HepG2 (cell line): ENCODE data around the gene TFG. TPM values are rescaled to one million over a fixed set of nuclear protein-coding genes. Genes with fewer than 3 reads are reported as not detected.

Experiments used
- ATAC-seq: fragments of 200-7000 bp; cut with Tn5 transposase; 3 replicates; pipeline ENCODE4 v1.9.1; 2020; ENCODE audit warnings: mild to moderate bottlenecking, moderate library complexity
- BruUV-seq: library from RNA; stranded (reverse); fragments of 400-500 nt; replicated peaks from 2 replicates; lab custom pipeline; 2021; lab: Mats Ljungman, UMichigan
- CTCF ChIA-PET: fragments of 300-600 bp; formaldehyde crosslinking; extraction: SDS; loops from one replicate; lab custom pipeline; 2021; ENCODE audit warnings: low total read pairs, inconsistent platforms, low intra/inter-chr PET ratio; lab: Yijun Ruan, JAX
- POLR2A ChIA-PET: fragments of 350-600 bp; sonication (Branson Sonifier 250); formaldehyde crosslinking; loops from one replicate; lab custom pipeline; 2020; ENCODE audit warnings: antibody characterized with exemption, inconsistent platforms; lab: Yijun Ruan, JAX
- DNase-seq: peaks from one replicate; pipeline ENCODE4 v3.0.0-alpha.2; 2015; ENCODE audit warnings: low spot score
- FAIRE-seq: peaks from 3 replicates; lab custom pipeline; 2011; peaks lifted over from hg19 to GRCh38; lab: Jason Lieb, UNC
- H2AFZ ChIP-seq: one replicate; pipeline ENCODE4 v1.6.1; 2011; ENCODE audit warnings: low read length, inconsistent platforms
- H3K27ac ChIP-seq: fragments of 300-600 bp; 3 replicates; pipeline ENCODE4 v1.8.0; 2011; ENCODE audit warnings: mixed run types, mild to moderate bottlenecking, mixed read lengths, low read length, inconsistent platforms; ENCODE audit not compliant: insufficient read depth; ENCODE audit errors: extremely low read length
- H3K27me3 ChIP-seq, 2 experiments: fragments of 200-600 bp in 1 of 2; 2 replicates in 1 of 2; 3 replicates in 1 of 2; pipeline versions ENCODE4 v1.6.0 to v1.8.0; 2011; ENCODE audit warnings: low read length in 2 of 2, mild to moderate bottlenecking in 2 of 2, moderate library complexity in 2 of 2, inconsistent platforms in 1 of 2; ENCODE audit not compliant: insufficient read depth in 2 of 2, control insufficient read depth in 1 of 2
- H3K36me3 ChIP-seq, 2 experiments: fragments of 200-600 bp in 1 of 2; replicated peaks in 1 of 2; 2 replicates in 1 of 2; 3 replicates in 1 of 2; pipeline versions ENCODE4 v1.5.1 to v1.8.0; 2011; ENCODE audit warnings: low read length in 2 of 2, inconsistent platforms in 1 of 2; ENCODE audit not compliant: insufficient read depth in 2 of 2, control insufficient read depth in 1 of 2
- H3K4me1 ChIP-seq: 2 replicates; pipeline ENCODE4 v1.5.1; 2012; ENCODE audit warnings: low read length, inconsistent platforms; ENCODE audit not compliant: insufficient read depth
- H3K4me2 ChIP-seq: 2 replicates; pipeline ENCODE4 v1.6.0; 2011; ENCODE audit warnings: low read depth, low read length, inconsistent platforms
- H3K4me3 ChIP-seq, 3 experiments: fragments of 200-600 bp in 1 of 3; sonication (generic), shearing (Covaris generic) in 1 of 3; replicated peaks in 1 of 3; 2 replicates each; pipeline ENCODE4 v1.5.1; 2011 to 2016; ENCODE audit warnings: low read length in 3 of 3, inconsistent platforms in 2 of 3, low read depth in 2 of 3, mild to moderate bottlenecking in 2 of 3, control low read depth in 1 of 3, mixed read lengths in 1 of 3; ENCODE audit not compliant: insufficient read depth in 1 of 3
- H3K79me2 ChIP-seq: one replicate; pipeline ENCODE4 v1.6.1; 2011; ENCODE audit warnings: low read length, inconsistent platforms; ENCODE audit not compliant: insufficient read depth
- H3K9ac ChIP-seq: 2 replicates; pipeline ENCODE4 v1.6.0; 2011; ENCODE audit warnings: mild to moderate bottlenecking, low read depth, low read length, inconsistent platforms; ENCODE audit not compliant: insufficient read depth
- H3K9me3 ChIP-seq: 2 replicates; pipeline ENCODE4 v1.5.1; 2012; ENCODE audit warnings: mild to moderate bottlenecking, low read length
- H4K20me1 ChIP-seq: 2 replicates; pipeline ENCODE4 v1.6.0; 2011; ENCODE audit warnings: inconsistent platforms, mild to moderate bottlenecking, low read length, moderate library complexity; ENCODE audit not compliant: insufficient read depth
- ATF2 ChIP-seq: sonication (generic); formaldehyde crosslinking; IDR thresholded peaks from 2 replicates; pipeline ENCODE4 v1.4.0; 2020; ENCODE audit warnings: missing genetic modification reagents
- CREM ChIP-seq, 2 experiments: sonication (generic) in 1 of 2; formaldehyde crosslinking in 1 of 2; IDR thresholded peaks; 2 replicates each; pipeline versions ENCODE4 v1.4.0 to v1.6.1; 2016 to 2020; ENCODE audit warnings: antibody characterized with exemption in 1 of 2, mild to moderate bottlenecking in 1 of 2, missing genetic modification reagents in 1 of 2
- DNMT1 ChIP-seq: sonication (generic); formaldehyde crosslinking; IDR thresholded peaks from 2 replicates; pipeline ENCODE4 v1.5.1; 2020; ENCODE audit warnings: mild to moderate bottlenecking, missing genetic modification reagents
- PAXIP1 ChIP-seq: sonication (generic); formaldehyde crosslinking; conservative IDR thresholded peaks from 2 replicates; pipeline ENCODE4 v1.4.0; 2020; ENCODE audit warnings: mild to moderate bottlenecking, missing genetic modification reagents, moderate library complexity
- RBFOX2 ChIP-seq: fragments of 200-400 bp; formaldehyde crosslinking; IDR thresholded peaks from 2 replicates; pipeline ENCODE4 v1.6.1; 2017; ENCODE audit warnings: low read depth, mild to moderate bottlenecking, low read length
- SOX5 ChIP-seq: IDR thresholded peaks from 2 replicates; pipeline ENCODE4 v1.6.1; 2016; ENCODE audit warnings: borderline replicate concordance
- TCF7 ChIP-seq: sonication (generic); IDR thresholded peaks from 2 replicates; pipeline ENCODE4 v1.6.1; 2016; ENCODE audit warnings: antibody characterized with exemption, low read depth
- ZGPAT ChIP-seq: IDR thresholded peaks from 2 replicates; pipeline ENCODE4 v1.6.1; 2016; ENCODE audit warnings: mild to moderate bottlenecking
- ZNF317 ChIP-seq: sonication (generic); formaldehyde crosslinking; IDR thresholded peaks from 2 replicates; pipeline ENCODE4 v1.5.0; 2020; ENCODE audit warnings: mild to moderate bottlenecking, missing genetic modification reagents
- ZNF569 ChIP-seq: sonication (generic); formaldehyde crosslinking; IDR thresholded peaks from 2 replicates; pipeline ENCODE4 v1.5.0; 2020; ENCODE audit warnings: mild to moderate bottlenecking, missing genetic modification reagents, moderate library complexity, borderline replicate concordance
- WGBS: methylation state at CpG from one replicate; pipeline ENCODE4 v1.1.6; 2017; ENCODE audit warnings: low lambda C conversion rate; 5-methylcytosine and 5-hydroxymethylcytosine counted together
- in situ Hi-C: cut with HindIII; loops from 2 replicates; pipeline ENCODE4 v1.10.0; 2017; ENCODE audit warnings: low pct_unique_long_range_greater_than_20kb; ENCODE audit not compliant: extremely low pct_ligation_motif_present
- intact Hi-C: fragments of 100-400 bp; cut with micrococcal nuclease; formaldehyde crosslinking; loops from one replicate; pipeline ENCODE4 v1.10.0; 2022; ENCODE audit not compliant: unreplicated experiment
- polyA plus RNA-seq, 8 experiments: library from polyadenylated mRNA; depleted of rRNA in 3 of 8; stranded (reverse) in 7 of 8; unstranded in 1 of 8; fragments of >200 nt; fragmentation: Illumina TruSeq in 4 of 8; extraction: Trizol in 4 of 8; gene quantifications; 2 replicates each; pipeline versions ENCODE4 v1.2.1 to v1.2.3, GENCODE V29; 2011 to 2016; ENCODE audit warnings: low read depth in 4 of 8, missing spikeins in 1 of 8, mixed read lengths in 1 of 8; ENCODE audit not compliant: insufficient read depth in 1 of 8
- total RNA-seq, 5 experiments: library from RNA; depleted of rRNA; stranded (reverse); fragments of >200 nt; fragmentation: Illumina TruSeq; extraction: Trizol; gene quantifications; 2 replicates each; pipeline ENCODE4 v1.2.3, GENCODE V29; 2016; ENCODE audit warnings: low read depth in 1 of 5

The TFG gene
- total and polyA plus RNA-seq, 2 of the 13 experiments (the other 11 are each of a cell fraction or from before 2014, with no cell fraction given) = 53.6 to 71.7 TPM

- Histone ChIP-seq H3K36me3 (peaks cover 1 to 47% of the 10 kb centered on the region in 2 experiments; a peak in 4 of 5 replicates), H3K79me2 (peaks cover 95% of the 10 kb centered on the region), H4K20me1 (peaks cover 52% of the 10 kb centered on the region), H3K4me3 (no peak overlapping the region), H3K9me3 (no peaks in the 10 kb centered on the region), H3K27ac (no peak overlapping the region), H3K9ac (no peak overlapping the region), H3K4me1 (peaks cover 61% of the 10 kb centered on the region), H3K27me3 (no peaks in the 10 kb centered on the region; a peak in 1 of 5 replicates), H3K4me2 (no peak overlapping the region; the same call in 1 of the 2 replicates), H2AFZ (no peak overlapping the region)
- no peak for ATAC-seq
- intact Hi-C loops (loop anchor here (10.0 kb wide), 2 partner anchors 400 to 900 kb away; partner anchors contain the start of gene CMSS1), in situ Hi-C loops (loop anchor here (25.0 kb wide), 3 partner anchors 103 to 903 kb away; partner anchors contain the start of genes ADGRG7 and CMSS1)
- ChIA-PET CTCF (no interaction called here), POLR2A (no interaction called here)
- no peak for DNase-seq
- TF ChIP-seq RBFOX2 (0 out of 2 replicates have a peak, but pooled peaks have one; percentile 6), ATF2 (CRISPR knock-in tag) (no peak)
- FAIRE-seq = no peak
- BruUV-seq = no TSS peak
These were observed 5.9 kb downstream of the TFG start for GRCh38 chr3:100715176-100715575.

GRCh38 chr3:100717063-100717462, 7.8 kb downstream of the TFG start:
- WGBS = 64% methylated on average over 2 of the region's 2 CpGs
- POLR2A ChIA-PET = no interaction called here
- ATAC-seq (peak; percentile 56), FAIRE-seq (no peak), DNase-seq (no peak)
- no TSS peak for BruUV-seq
- no peak overlapping the region for H2AFZ ChIP-seq
- in situ Hi-C loops = loop anchor here (25.0 kb wide), 3 partner anchors 105 to 905 kb away; partner anchors contain the start of genes ADGRG7 and CMSS1
- peaks cover 46% of the 10 kb centered on the region for H3K4me1 ChIP-seq
- no peak overlapping the region for H3K27ac ChIP-seq
- no peak overlapping the region for H3K9ac ChIP-seq
- intact Hi-C loops = loop anchor here (10.0 kb wide), 2 partner anchors 402 to 902 kb away; partner anchors contain the start of gene CMSS1
- peaks cover 42% of the 10 kb centered on the region for H4K20me1 ChIP-seq
- H3K4me2 ChIP-seq = peak overlapping the region; percentile 14; the same call in 1 of the 2 replicates
- H3K9me3 ChIP-seq = no peaks in the 10 kb centered on the region
- H3K4me3 ChIP-seq = no peak overlapping the region
- CTCF ChIA-PET = no interaction called here
- peaks cover 78% of the 10 kb centered on the region for H3K79me2 ChIP-seq
- H3K27me3 ChIP-seq = no peaks in the 10 kb centered on the region
- peaks cover 5 to 57% of the 10 kb centered on the region in 2 experiments for H3K36me3 ChIP-seq
- TF ChIP-seq TCF7 (peak; percentile 32; the same call in 1 of the 2 replicates), ZNF317 (CRISPR knock-in tag) (no peak), CREM (IDR thresholded peaks at IDR 0.05) (no peak), CREM (CRISPR knock-in tag; IDR thresholded peaks at IDR 0.05) (no peak), ZGPAT (CRISPR knock-in tag) (no peak), PAXIP1 (CRISPR knock-in tag) (0 out of 2 replicates have a peak, but pooled peaks have one; percentile 39), ZNF569 (CRISPR knock-in tag) (no peak), SOX5 (CRISPR knock-in tag) (peak; percentile 51), DNMT1 (no peak)
